BLaER1 (cell line): ENCODE measurements around the gene ART3.

ENCODE experiments used
- H3K27ac ChIP-seq: shearing (Covaris generic); formaldehyde crosslinking; 2 replicates; pipeline ENCODE4 v1.8.1; 2022
- H3K27me3 ChIP-seq: shearing (Covaris generic); formaldehyde crosslinking; 2 replicates; pipeline ENCODE4 v1.8.1; 2022
- H3K36me3 ChIP-seq: shearing (Covaris generic); formaldehyde crosslinking; 2 replicates; pipeline ENCODE4 v1.8.1; 2022
- H3K4me1 ChIP-seq: shearing (Covaris generic); formaldehyde crosslinking; 2 replicates; pipeline ENCODE4 v1.8.1; 2022
- H3K4me2 ChIP-seq: shearing (Covaris generic); formaldehyde crosslinking; 2 replicates; pipeline ENCODE4 v1.8.1; 2022
- H3K4me3 ChIP-seq: shearing (Covaris generic); formaldehyde crosslinking; 2 replicates; pipeline ENCODE4 v1.8.1; 2022
- H3K9ac ChIP-seq: shearing (Covaris generic); formaldehyde crosslinking; 2 replicates; pipeline ENCODE4 v1.8.1; 2022
- H3K9me3 ChIP-seq: shearing (Covaris generic); formaldehyde crosslinking; 2 replicates; pipeline ENCODE4 v1.8.1; 2022
- H4K20me1 ChIP-seq: shearing (Covaris generic); formaldehyde crosslinking; 2 replicates; pipeline ENCODE4 v1.8.1; 2022
- Cebpa-rat ChIP-seq: shearing (Covaris generic); IDR thresholded peaks from 2 replicates; pipeline ENCODE4 v1.8.1; 2022

The ART3 gene

GRCh38 chr4:76072760-76073159 lies 1.7 kb upstream of the ART3 start:
- Histone ChIP-seq H3K27ac (no peak overlapping the region), H4K20me1 (no peaks in the 10 kb centered on the region), H3K4me1 (no peaks in the 10 kb centered on the region), H3K4me3 (no peak overlapping the region), H3K27me3 (no peaks in the 10 kb centered on the region), H3K4me2 (no peak overlapping the region), H3K9ac (no peak overlapping the region), H3K9me3 (no peaks in the 10 kb centered on the region), H3K36me3 (no peaks in the 10 kb centered on the region)
- no peak for TF ChIP-seq Cebpa-rat

GRCh38 chr4:76074993-76075600 lies 588 bp downstream of the ART3 start:
- Histone ChIP-seq H3K27ac (no peak overlapping the region), H3K4me3 (no peak overlapping the region), H3K36me3 (no peaks in the 10 kb centered on the region), H3K4me2 (no peak overlapping the region), H4K20me1 (no peaks in the 10 kb centered on the region), H3K27me3 (no peaks in the 10 kb centered on the region), H3K4me1 (no peaks in the 10 kb centered on the region), H3K9me3 (no peaks in the 10 kb centered on the region), H3K9ac (no peak overlapping the region)
- TF ChIP-seq Cebpa-rat: no peak

- H3K4me3 ChIP-seq: no peak overlapping the region
- no peaks in the 10 kb centered on the region for H3K4me1 ChIP-seq
- H3K9ac ChIP-seq: no peak overlapping the region
- H3K4me2 ChIP-seq: no peak overlapping the region
- no peak for TF ChIP-seq Cebpa-rat
- H3K9me3 ChIP-seq: no peaks in the 10 kb centered on the region
- H4K20me1 ChIP-seq: no peaks in the 10 kb centered on the region
- H3K27me3 ChIP-seq: no peaks in the 10 kb centered on the region
- H3K36me3 ChIP-seq: no peaks in the 10 kb centered on the region
- no peak overlapping the region for H3K27ac ChIP-seq
Observed at GRCh38 chr4:76078033-76078613, 3.6 kb downstream of the ART3 start.

- Histone ChIP-seq H3K4me2 (no peak overlapping the region), H3K4me3 (no peak overlapping the region), H3K9ac (no peak overlapping the region), H3K9me3 (no peaks in the 10 kb centered on the region), H4K20me1 (no peaks in the 10 kb centered on the region), H3K27ac (no peak overlapping the region), H3K4me1 (no peaks in the 10 kb centered on the region), H3K36me3 (no peaks in the 10 kb centered on the region), H3K27me3 (no peaks in the 10 kb centered on the region)
- TF ChIP-seq Cebpa-rat: no peak
Observed at GRCh38 chr4:76083386-76083988, 9.0 kb downstream of the ART3 start.

GRCh38 chr4:76084542-76084941 lies 10.0 kb downstream of the ART3 start:
- Histone ChIP-seq H3K36me3 (no peaks in the 10 kb centered on the region), H3K4me2 (no peak overlapping the region)

GRCh38 chr4:76087007-76087769 lies 12.7 kb downstream of the ART3 start:
- no peaks in the 10 kb centered on the region for H3K27me3 ChIP-seq
- no peak overlapping the region for H3K4me2 ChIP-seq
- H4K20me1 ChIP-seq: no peaks in the 10 kb centered on the region
- no peak for TF ChIP-seq Cebpa-rat
- H3K36me3 ChIP-seq: no peaks in the 10 kb centered on the region
- no peak overlapping the region for H3K9ac ChIP-seq
- no peaks in the 10 kb centered on the region for H3K4me1 ChIP-seq
- H3K4me3 ChIP-seq: no peak overlapping the region
- H3K27ac ChIP-seq: no peak overlapping the region
- no peaks in the 10 kb centered on the region for H3K9me3 ChIP-seq

More at GRCh38 chr4:76084542-76084941, 10.0 kb downstream of the ART3 start:
- Histone ChIP-seq H3K4me3 (no peak overlapping the region), H3K27me3 (no peaks in the 10 kb centered on the region), H3K4me1 (no peaks in the 10 kb centered on the region), H3K9me3 (no peaks in the 10 kb centered on the region), H4K20me1 (no peaks in the 10 kb centered on the region), H3K27ac (no peak overlapping the region), H3K9ac (no peak overlapping the region)
- TF ChIP-seq Cebpa-rat: no peak

GRCh38 chr4:76088719-76089118 lies 14.2 kb downstream of the ART3 start:
- Histone ChIP-seq H3K27me3 (no peaks in the 10 kb centered on the region), H3K4me2 (no peak overlapping the region), H3K4me3 (no peak overlapping the region), H3K36me3 (no peaks in the 10 kb centered on the region), H3K27ac (no peak overlapping the region), H3K4me1 (no peaks in the 10 kb centered on the region), H3K9ac (no peak overlapping the region), H4K20me1 (no peaks in the 10 kb centered on the region), H3K9me3 (no peaks in the 10 kb centered on the region)
- TF ChIP-seq Cebpa-rat: no peak

GRCh38 chr4:76090241-76090691 lies 15.8 kb downstream of the ART3 start:
- Histone ChIP-seq H3K4me2 (no peak overlapping the region), H3K4me3 (no peak overlapping the region), H3K27me3 (no peaks in the 10 kb centered on the region), H3K27ac (no peak overlapping the region), H3K9me3 (no peaks in the 10 kb centered on the region), H4K20me1 (no peaks in the 10 kb centered on the region), H3K9ac (no peak overlapping the region), H3K4me1 (no peaks in the 10 kb centered on the region), H3K36me3 (no peaks in the 10 kb centered on the region)
- TF ChIP-seq Cebpa-rat: no peak

GRCh38 chr4:76091052-76091451 lies 16.5 kb downstream of the ART3 start:
- no peak overlapping the region for H3K9ac ChIP-seq
- no peak for TF ChIP-seq Cebpa-rat
- no peaks in the 10 kb centered on the region for H3K9me3 ChIP-seq
- no peak overlapping the region for H3K4me3 ChIP-seq
- no peak overlapping the region for H3K27ac ChIP-seq
- H3K36me3 ChIP-seq: no peaks in the 10 kb centered on the region
- no peaks in the 10 kb centered on the region for H3K27me3 ChIP-seq
- H3K4me2 ChIP-seq: no peak overlapping the region
- H3K4me1 ChIP-seq: no peaks in the 10 kb centered on the region
- H4K20me1 ChIP-seq: no peaks in the 10 kb centered on the region

GRCh38 chr4:76095568-76095967 lies 21.1 kb downstream of the ART3 start:
- no peaks in the 10 kb centered on the region for H3K4me1 ChIP-seq
- no peaks in the 10 kb centered on the region for H4K20me1 ChIP-seq
- H3K36me3 ChIP-seq: no peaks in the 10 kb centered on the region
- no peak overlapping the region for H3K27ac ChIP-seq
- H3K4me3 ChIP-seq: no peak overlapping the region
- no peak overlapping the region for H3K4me2 ChIP-seq
- no peaks in the 10 kb centered on the region for H3K9me3 ChIP-seq
- no peak overlapping the region for H3K9ac ChIP-seq
- no peak for TF ChIP-seq Cebpa-rat
- no peaks in the 10 kb centered on the region for H3K27me3 ChIP-seq
